DND-41 (cell line): ENCODE data around the gene TXNDC15.
A peak's percentile ranks its signal among the peaks of the same experiment; 100 is the strongest.
"Not testable (repeated sequence)": the region's sequence is repeated elsewhere in the genome, so short reads cannot be mapped to it uniquely, and the experiment has no call there.

Experiments used
- ATAC-seq: fragments of 200-7000 bp; cut with Tn5 transposase; 3 replicates; pipeline ENCODE4 v1.9.1; 2021; ENCODE audit warnings: low read depth; ENCODE audit not compliant: insufficient read depth
- DNase-seq: peaks from one replicate; pipeline ENCODE4 v3.0.0-alpha.2; 2020
- H2AFZ ChIP-seq: 2 replicates; pipeline ENCODE4 v1.6.0; 2012; ENCODE audit warnings: low read depth, low read length
- H3K27ac ChIP-seq: 2 replicates; pipeline ENCODE4 v1.5.1; 2012; ENCODE audit warnings: low read length, inconsistent platforms
- H3K27me3 ChIP-seq: fragments of 200-600 bp; sonication (generic); 2 replicates; pipeline ENCODE4 v1.6.0; 2012; ENCODE audit warnings: low read length, mild to moderate bottlenecking, inconsistent platforms; ENCODE audit not compliant: insufficient read depth, poor library complexity
- H3K36me3 ChIP-seq: 2 replicates; pipeline ENCODE4 v1.5.1; 2012; ENCODE audit warnings: low read length, inconsistent platforms; ENCODE audit not compliant: insufficient read depth
- H3K4me1 ChIP-seq: 2 replicates; pipeline ENCODE4 v1.5.1; 2012; ENCODE audit warnings: mild to moderate bottlenecking, low read length; ENCODE audit not compliant: insufficient read depth
- H3K4me2 ChIP-seq: 2 replicates; pipeline ENCODE4 v1.6.0; 2012; ENCODE audit warnings: mild to moderate bottlenecking, moderate library complexity, low read length, inconsistent platforms; ENCODE audit not compliant: insufficient read depth
- H3K4me3 ChIP-seq, 2 experiments: fragments of 200-600 bp in 1 of 2; shearing (Covaris generic) in 1 of 2; 2 replicates each; pipeline ENCODE4 v1.5.1; 2012 to 2016; ENCODE audit warnings: inconsistent platforms in 2 of 2, low read length in 2 of 2, mild to moderate bottlenecking in 2 of 2, low read depth in 1 of 2, moderate library complexity in 1 of 2
- H3K79me2 ChIP-seq: 2 replicates; pipeline ENCODE4 v1.6.0; 2012; ENCODE audit warnings: low read length, inconsistent platforms; ENCODE audit not compliant: insufficient read depth
- H3K9ac ChIP-seq: 2 replicates; pipeline ENCODE4 v1.6.0; 2012; ENCODE audit warnings: low read depth, mild to moderate bottlenecking, inconsistent platforms, low read length, moderate library complexity
- H3K9me3 ChIP-seq: 2 replicates; pipeline ENCODE4 v1.5.1; 2012; ENCODE audit warnings: low read length, moderate library complexity, mild to moderate bottlenecking, inconsistent platforms; ENCODE audit not compliant: insufficient read depth, severe bottlenecking
- H4K20me1 ChIP-seq: 2 replicates; pipeline ENCODE4 v1.6.0; 2012; ENCODE audit warnings: low read length; ENCODE audit not compliant: insufficient read depth
- CTCF ChIP-seq: IDR thresholded peaks from 2 replicates; pipeline ENCODE4 v1.5.1; 2012; ENCODE audit warnings: borderline replicate concordance, low read length, moderate library complexity, mild to moderate bottlenecking; ENCODE audit not compliant: poor library complexity, severe bottlenecking; ENCODE audit errors: extremely low read depth
- EZH2 ChIP-seq: IDR thresholded peaks from 3 replicates; pipeline ENCODE4 v1.6.1; 2012; ENCODE audit warnings: borderline replicate concordance, low read depth, mild to moderate bottlenecking, moderate library complexity, low read length, inconsistent platforms; ENCODE audit not compliant: severe bottlenecking

Gene TXNDC15

DNA sequence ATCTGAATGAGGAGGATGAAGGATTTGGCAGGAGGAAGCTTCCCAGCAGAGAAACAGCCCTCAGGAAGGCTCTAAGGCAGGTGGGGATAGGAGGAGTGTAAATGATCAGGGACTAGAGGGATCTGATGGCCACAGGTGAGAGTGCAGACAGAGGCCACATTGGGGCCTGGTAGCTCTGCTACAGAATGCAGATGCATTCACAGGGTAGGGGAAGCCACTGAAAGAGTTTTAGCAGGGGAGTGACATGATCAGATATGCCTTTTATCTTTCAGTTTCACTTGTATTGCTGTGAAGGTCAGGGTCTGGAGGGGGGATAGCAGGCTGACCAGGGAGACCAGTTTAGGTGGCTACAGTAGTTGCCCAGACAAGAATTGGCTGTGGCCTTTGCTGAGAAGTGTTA, 3.0 kb downstream of the TXNDC15 start:
- no peak overlapping the region for H2AFZ ChIP-seq
- H3K9ac ChIP-seq, result no peak overlapping the region; the same call in 1 of the 2 replicates
- H3K4me2 ChIP-seq, result peak overlapping the region; percentile 81; the same call in 1 of the 2 replicates
- peaks cover 66% of the 10 kb centered on the region for H3K79me2 ChIP-seq
- no peaks in the 10 kb centered on the region for H3K9me3 ChIP-seq
- H3K4me1 ChIP-seq, result peaks cover 43% of the 10 kb centered on the region
- no peak overlapping the region for H3K27ac ChIP-seq
- TF ChIP-seq EZH2, result no peak
- TF ChIP-seq CTCF, result no peak
- 0 out of 4 replicates have a peak overlapping the region, but pooled peaks of 1 of the 2 experiments have one; percentile 13 for H3K4me3 ChIP-seq
- H3K36me3 ChIP-seq, result peaks cover 19% of the 10 kb centered on the region
- no peaks in the 10 kb centered on the region for H4K20me1 ChIP-seq
- DNase-seq (no peak), ATAC-seq (no peak)
- no peaks in the 10 kb centered on the region for H3K27me3 ChIP-seq

DNA sequence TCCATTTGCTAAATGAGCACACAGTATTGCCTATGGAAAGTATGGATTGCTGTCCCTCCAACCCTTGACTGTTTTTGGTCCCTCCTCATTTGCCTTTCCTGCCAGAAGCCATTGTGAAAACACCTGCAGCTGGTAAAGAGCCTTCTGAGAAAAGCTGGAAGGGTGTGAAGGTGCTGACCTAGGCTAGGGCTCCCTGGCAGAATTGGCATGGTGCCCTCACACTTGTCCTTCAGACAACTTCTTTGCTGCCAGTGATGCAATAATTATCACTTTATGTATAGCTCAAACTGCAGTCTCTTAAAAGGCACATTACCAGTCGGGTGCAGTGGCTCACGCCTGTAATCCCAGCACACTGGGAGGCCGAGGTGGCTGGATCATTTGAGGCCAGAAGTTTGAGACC, 4.2 kb downstream of the TXNDC15 start:
- Histone ChIP-seq H3K9ac (no peak overlapping the region), H3K79me2 (peaks cover 74% of the 10 kb centered on the region), H3K36me3 (peaks cover 19% of the 10 kb centered on the region), H3K27ac (no peak overlapping the region), H3K9me3 (no peaks in the 10 kb centered on the region), H3K27me3 (no peaks in the 10 kb centered on the region), H2AFZ (no peak overlapping the region), H3K4me1 (peaks cover 40% of the 10 kb centered on the region), H3K4me2 (no peak overlapping the region), H4K20me1 (no peaks in the 10 kb centered on the region), H3K4me3 (no peak overlapping the region)
- ATAC-seq (no peak), DNase-seq (no peak)
- TF ChIP-seq CTCF, result no peak

- no peaks in the 10 kb centered on the region for H3K9me3 ChIP-seq
- TF ChIP-seq EZH2, result no peak
- TF ChIP-seq CTCF, result no peak
- H3K79me2 ChIP-seq, result peaks cover 72% of the 10 kb centered on the region
- H3K36me3 ChIP-seq, result peaks cover 19% of the 10 kb centered on the region
- DNase-seq (no peak), ATAC-seq (no peak)
- H3K9ac ChIP-seq, result no peak overlapping the region
- H3K4me1 ChIP-seq, result peaks cover 33% of the 10 kb centered on the region
- H2AFZ ChIP-seq, result no peak overlapping the region
- no peaks in the 10 kb centered on the region for H3K27me3 ChIP-seq
- no peaks in the 10 kb centered on the region for H4K20me1 ChIP-seq
- no peak overlapping the region for H3K27ac ChIP-seq
- peak overlapping the region; percentile 6; the same call in 1 of the 2 replicates for H3K4me2 ChIP-seq
- H3K4me3 ChIP-seq, result no peak overlapping the region
These were observed 5.3 kb downstream of the TXNDC15 start for GRCh38 chr5:134879456-134879855.

DNA sequence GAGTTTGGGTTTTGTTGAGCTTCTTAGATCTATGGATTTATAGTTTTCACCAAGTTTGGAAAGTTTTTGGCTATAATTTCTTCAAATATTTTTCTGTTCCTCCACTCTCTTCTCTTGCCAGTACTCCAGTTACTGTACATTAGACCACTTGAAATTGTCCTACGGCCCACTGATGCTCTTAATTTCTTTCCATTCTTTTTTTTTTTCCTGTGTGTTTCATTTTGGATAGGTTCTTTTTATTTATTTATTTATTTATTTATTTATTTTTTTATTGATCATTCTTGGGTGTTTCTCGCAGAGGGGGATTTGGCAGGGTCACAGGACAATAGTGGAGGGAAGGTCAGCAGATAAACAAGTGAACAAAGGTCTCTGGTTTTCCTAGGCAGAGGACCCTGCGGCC, 6.8 kb downstream of the TXNDC15 start:
- H3K36me3 ChIP-seq, result peaks cover 19% of the 10 kb centered on the region
- not testable (repeated sequence) for H2AFZ ChIP-seq, H4K20me1 ChIP-seq, H3K27me3 ChIP-seq, H3K4me2 ChIP-seq, ATAC-seq, H3K9me3 ChIP-seq, H3K4me3 ChIP-seq, DNase-seq, H3K27ac ChIP-seq, H3K9ac ChIP-seq
- peaks cover 23% of the 10 kb centered on the region for H3K4me1 ChIP-seq
- peaks cover 73% of the 10 kb centered on the region for H3K79me2 ChIP-seq

GRCh38 chr5:134881711-134882110, 7.5 kb downstream of the TXNDC15 start:
- Histone ChIP-seq H3K4me1 (peaks cover 15% of the 10 kb centered on the region), H3K79me2 (peaks cover 73% of the 10 kb centered on the region), H3K36me3 (peaks cover 12% of the 10 kb centered on the region)
- not testable (repeated sequence) for H4K20me1 ChIP-seq, H3K4me2 ChIP-seq, H3K9ac ChIP-seq, H3K4me3 ChIP-seq, DNase-seq, H3K27ac ChIP-seq, H3K9me3 ChIP-seq, H2AFZ ChIP-seq, ATAC-seq, H3K27me3 ChIP-seq
